NCI-H510A treated with DMSO at 0.1 percent for 48 hours (cell line): ENCODE results near the gene GPSM1.
A peak's percentile ranks its signal among the peaks of the same experiment; 100 is the strongest.

ENCODE experiments used
- DNase-seq: peaks from one replicate; lab custom pipeline; 2025; lab: John Stamatoyannopoulos, UW

The GPSM1 gene

GRCh38 chr9:136327304-136327974 lies at the start of gene GPSM1:
GPSM1 (plus strand) TSS chr9:136327539; CDS start chr9:136327696, 157 bp downstream.
- DNase-seq, result no peak

GRCh38 chr9:136277746-136278145 lies 49.6 kb upstream of the GPSM1 start:
- DNase-seq, result no peak

- DNase-seq, result no peak
These were observed 49.1 kb upstream of the GPSM1 start for GRCh38 chr9:136278221-136278620.

- DNase-seq, result no peak
These were observed 48.4 kb upstream of the GPSM1 start for GRCh38 chr9:136278894-136279293.

- DNase-seq, result no peak
These were observed 47.9 kb upstream of the GPSM1 start for GRCh38 chr9:136279471-136279870.

- no peak for DNase-seq
These were observed 46.6 kb upstream of the GPSM1 start for GRCh38 chr9:136280535-136281315.

- no peak for DNase-seq
These were observed 45.7 kb upstream of the GPSM1 start for GRCh38 chr9:136281421-136282271.

- DNase-seq, result no peak
These were observed 45.0 kb upstream of the GPSM1 start for GRCh38 chr9:136282272-136282861.

- peak; percentile 87 for DNase-seq
These were observed 43.8 kb upstream of the GPSM1 start for GRCh38 chr9:136283291-136284235.

GRCh38 chr9:136284311-136284710 lies 43.0 kb upstream of the GPSM1 start:
- no peak for DNase-seq

- no peak for DNase-seq
These were observed 42.4 kb upstream of the GPSM1 start for GRCh38 chr9:136284951-136285350.

GRCh38 chr9:136285501-136286358 lies 41.6 kb upstream of the GPSM1 start:
- DNase-seq, result no peak

- no peak for DNase-seq
These were observed 40.9 kb upstream of the GPSM1 start for GRCh38 chr9:136286359-136286986.

GRCh38 chr9:136286987-136287379 lies 40.4 kb upstream of the GPSM1 start:
- DNase-seq, result no peak

- no peak for DNase-seq
These were observed 39.2 kb upstream of the GPSM1 start for GRCh38 chr9:136287960-136288753.

GRCh38 chr9:136289651-136290507 lies 37.5 kb upstream of the GPSM1 start:
- no peak for DNase-seq

- DNase-seq, result no peak
These were observed 36.8 kb upstream of the GPSM1 start for GRCh38 chr9:136290508-136291000.
